NCI-H2171 (cell line): ENCODE data around the gene RARRES1.

Experiments
- DNase-seq: peaks from one replicate; lab custom pipeline; 2025; lab: John Stamatoyannopoulos, UW

The RARRES1 gene, protein sequence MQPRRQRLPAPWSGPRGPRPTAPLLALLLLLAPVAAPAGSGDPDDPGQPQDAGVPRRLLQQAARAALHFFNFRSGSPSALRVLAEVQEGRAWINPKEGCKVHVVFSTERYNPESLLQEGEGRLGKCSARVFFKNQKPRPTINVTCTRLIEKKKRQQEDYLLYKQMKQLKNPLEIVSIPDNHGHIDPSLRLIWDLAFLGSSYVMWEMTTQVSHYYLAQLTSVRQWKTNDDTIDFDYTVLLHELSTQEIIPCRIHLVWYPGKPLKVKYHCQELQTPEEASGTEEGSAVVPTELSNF

GRCh38 chr3:158731938-158732855, at the start of gene RARRES1:
TSS of gene RARRES1 (minus strand) at chr3:158732457. CDS start at chr3:158732415, 42 bp downstream.
- peak; percentile 35 for DNase-seq

DNA sequence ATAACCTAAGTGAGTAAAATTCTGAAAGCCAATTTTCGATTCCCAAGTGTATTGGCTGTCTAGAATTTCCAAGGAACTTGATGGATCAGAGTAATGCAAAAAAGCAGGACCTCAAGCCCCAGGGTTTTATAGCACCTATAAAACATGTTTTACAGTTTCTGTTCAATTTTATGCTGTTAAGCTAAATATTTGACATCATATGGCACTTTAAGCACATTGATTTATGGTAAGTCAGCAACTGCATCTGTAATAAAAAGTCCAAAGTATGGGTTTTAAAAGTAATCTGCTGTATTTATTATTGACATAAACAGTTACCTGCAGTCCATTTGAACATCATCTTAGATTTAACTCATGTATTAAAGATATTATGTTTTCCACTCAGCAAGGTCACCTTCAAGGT, 49.6 kb upstream of the RARRES1 start:
- no peak for DNase-seq

GRCh38 chr3:158781191-158781590, 48.9 kb upstream of the RARRES1 start:
- DNase-seq = no peak

DNA sequence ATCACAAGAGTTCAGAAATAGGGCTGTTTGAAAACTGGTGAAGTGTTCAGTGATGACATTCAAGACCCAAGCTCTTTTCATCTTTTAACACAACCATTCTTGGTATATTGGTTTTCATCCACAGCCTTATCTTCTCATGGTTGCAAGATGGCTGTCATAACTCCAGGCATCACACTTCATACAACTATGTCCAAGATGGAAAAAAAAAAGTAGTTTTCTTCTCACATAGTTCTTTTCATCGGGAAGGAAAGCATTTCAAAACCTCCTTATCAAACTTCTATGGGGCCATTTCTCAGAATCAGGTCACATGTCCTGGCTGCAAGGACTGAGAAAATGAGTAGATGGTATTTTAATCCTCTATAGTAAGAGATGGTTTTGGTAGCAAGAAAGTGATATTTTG, 48.5 kb upstream of the RARRES1 start:
- no peak for DNase-seq

DNA sequence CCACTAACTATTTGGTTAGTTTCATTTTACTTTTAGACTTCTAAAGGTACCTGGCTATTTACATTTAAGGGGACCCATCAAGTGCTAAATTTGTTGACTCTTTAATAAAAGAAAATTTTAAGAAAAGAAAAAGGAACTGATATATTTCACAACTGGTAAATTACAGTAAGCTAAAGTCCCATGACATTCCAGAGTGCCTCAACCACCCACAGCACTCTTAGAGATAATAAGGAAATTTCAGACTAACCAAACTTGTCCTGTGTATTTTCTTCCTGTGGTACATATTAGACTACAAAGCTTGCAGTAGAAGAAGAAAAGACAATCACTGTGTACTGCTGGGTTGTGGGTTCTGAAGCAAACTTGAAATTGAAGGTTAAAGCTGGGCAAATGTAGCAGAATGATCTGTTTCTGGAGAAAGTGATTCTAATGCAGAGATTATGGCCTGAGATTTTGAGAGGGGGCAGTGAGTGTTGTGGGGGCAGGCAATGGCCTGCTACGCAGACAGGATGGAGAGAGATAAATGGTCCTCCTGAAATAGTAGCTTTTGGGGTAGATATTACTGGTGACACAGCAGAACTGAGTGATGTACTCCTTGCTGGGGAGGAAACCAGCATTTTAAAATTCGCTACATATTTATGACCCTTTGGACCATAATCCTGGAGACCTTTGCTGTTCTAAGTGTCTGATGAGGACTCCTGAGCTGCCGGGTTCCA, 45.1 kb upstream of the RARRES1 start:
- DNase-seq = no peak

DNA sequence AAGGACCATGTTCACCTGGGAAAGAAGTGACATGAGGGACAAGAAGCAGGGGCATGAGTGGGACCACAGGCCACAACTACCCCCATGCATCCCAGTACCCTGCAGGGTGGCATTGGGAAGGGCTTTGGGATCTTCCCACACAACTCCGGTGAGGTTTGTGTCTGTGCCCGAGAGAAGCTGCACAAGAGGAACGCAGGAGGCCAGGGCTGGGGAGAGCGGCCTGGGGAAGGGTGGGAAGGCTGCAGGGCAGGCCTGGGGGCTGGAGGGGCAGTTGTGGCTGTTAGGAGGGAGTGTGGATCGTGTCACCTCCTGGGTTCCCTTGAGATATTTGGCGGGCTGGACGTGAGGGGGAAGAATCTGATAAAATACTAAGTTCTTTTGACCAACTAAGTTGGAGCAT, 44.3 kb upstream of the RARRES1 start:
- DNase-seq = no peak

DNA sequence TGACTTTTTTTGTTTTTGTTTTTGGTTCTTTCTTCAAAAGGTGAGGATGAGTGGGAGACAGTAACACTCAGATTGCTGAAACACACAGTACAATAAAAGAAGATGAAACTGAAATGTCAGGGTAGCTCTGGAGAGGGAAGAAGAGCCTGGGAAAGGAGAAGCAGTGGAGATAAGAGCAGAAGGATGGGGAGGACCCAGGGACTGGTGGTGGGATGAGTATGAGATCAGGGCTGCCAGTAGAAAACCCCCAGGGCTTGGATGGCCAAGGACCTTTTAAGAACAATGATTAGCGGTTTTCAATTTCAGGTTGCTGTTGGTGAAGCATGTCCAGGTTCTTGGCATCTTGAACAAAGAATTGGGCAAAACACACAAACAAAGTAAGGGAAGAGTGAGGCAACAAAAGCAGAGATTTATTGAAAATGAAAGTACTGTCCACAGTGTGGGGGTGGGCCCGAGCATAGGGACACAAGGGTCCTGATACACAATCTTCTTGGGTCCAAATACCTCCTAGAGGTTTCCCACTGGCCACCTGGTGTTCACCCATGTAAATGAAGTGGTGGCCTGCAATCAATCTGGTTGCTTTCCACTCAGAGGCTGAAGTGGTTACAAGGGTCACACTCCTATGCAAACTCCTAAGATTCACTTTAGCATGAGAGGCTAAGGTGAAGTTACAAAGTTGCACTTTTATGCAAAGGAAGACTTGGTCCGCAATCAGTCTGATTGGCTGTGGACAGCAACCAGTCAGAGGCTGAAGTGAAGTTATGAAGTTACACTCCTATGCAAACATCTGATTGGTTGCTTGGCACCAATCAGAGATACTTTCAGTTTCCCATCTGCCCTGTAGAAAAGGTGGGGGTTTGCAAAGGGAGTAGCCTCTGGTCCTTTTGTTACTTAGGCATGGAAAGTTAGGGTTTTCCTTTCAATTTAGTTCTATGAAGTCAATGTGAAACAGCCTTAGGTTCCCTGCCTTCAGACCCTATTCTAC, 43.5 kb upstream of the RARRES1 start:
- no peak for DNase-seq

DNA sequence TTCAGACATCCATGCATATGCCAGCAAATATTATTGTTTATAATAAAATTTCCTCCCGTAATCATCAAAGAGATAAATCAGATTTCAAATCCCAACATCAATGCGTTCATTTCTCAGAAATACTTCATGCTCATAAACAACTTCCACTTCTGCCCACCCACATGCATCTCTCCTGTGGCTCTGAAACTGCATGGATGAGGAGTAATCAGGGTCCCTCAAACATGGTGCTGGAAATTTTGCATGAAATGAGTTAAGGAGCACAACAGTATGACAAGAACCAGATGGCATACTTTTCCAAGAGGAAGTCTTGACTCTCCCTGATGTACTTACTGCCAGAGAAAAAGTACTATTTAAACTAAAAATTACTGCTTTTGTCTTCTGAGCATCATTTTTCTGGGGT, 42.7 kb upstream of the RARRES1 start:
- no peak for DNase-seq

GRCh38 chr3:158773845-158774830, 41.9 kb upstream of the RARRES1 start:
- DNase-seq = no peak

GRCh38 chr3:158773166-158773565, 40.9 kb upstream of the RARRES1 start:
- no peak for DNase-seq

- no peak for DNase-seq
Observed at GRCh38 chr3:158771982-158772381, 39.7 kb upstream of the RARRES1 start.

- no peak for DNase-seq
Observed at GRCh38 chr3:158771577-158771976, 39.3 kb upstream of the RARRES1 start.

DNA sequence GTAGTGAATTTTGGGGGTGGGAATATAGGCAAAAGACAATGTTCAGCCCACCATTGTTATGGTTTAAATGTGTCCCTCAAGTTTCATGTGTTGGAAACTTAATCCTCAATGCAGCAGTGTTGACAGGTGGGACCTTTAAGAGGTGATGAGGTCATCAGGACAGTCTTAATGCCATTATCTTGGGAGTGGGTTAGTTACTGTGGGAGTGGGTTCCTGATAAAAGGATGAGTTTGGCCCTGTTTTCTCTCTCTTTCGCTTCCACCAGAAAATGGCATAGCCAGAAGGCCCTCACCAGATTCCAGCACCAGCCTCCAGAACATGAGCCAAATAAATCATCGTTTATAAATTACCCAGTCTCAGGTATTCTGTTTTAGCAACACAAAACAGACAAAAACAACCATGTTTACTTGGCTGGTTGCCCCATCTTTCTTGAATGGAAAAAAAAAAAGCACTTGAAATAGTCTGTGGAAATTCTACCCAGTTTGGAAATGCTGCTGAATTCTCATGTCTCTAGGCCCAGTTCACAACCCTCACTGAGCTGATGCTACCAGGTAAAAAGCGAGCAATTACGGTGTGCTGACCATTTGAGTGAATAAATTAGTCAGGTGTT, 38.6 kb upstream of the RARRES1 start:
- no peak for DNase-seq

- DNase-seq = no peak
Observed at GRCh38 chr3:158769952-158770740, 37.9 kb upstream of the RARRES1 start.

- no peak for DNase-seq
Observed at GRCh38 chr3:158769549-158769948, 37.3 kb upstream of the RARRES1 start.

- DNase-seq = no peak
Observed at GRCh38 chr3:158768881-158769543, 36.8 kb upstream of the RARRES1 start.

GRCh38 chr3:158768361-158768787, 36.1 kb upstream of the RARRES1 start:
- DNase-seq = no peak

DNA sequence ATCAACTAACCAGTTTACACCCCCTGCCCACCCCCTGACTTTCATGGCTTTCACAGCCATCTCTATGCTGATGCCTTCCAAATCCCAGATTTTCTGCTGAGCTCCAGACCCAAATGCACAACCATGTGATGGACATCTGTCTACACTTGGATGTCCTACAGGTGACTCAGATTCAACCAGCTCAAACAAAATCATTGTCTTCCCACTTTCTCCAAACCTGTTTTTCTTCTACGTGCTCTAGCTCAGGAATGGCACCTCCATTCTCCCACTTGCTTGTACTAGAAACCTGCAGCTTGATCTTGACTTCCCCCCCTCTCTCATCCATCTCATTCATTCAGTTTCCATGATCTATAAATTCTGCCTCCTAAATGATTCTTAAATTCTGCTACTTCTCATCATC, 34.1 kb upstream of the RARRES1 start:
- DNase-seq = no peak
